ENCODE data around the gene ZNF728. TPM values are rescaled to one million over a fixed set of nuclear protein-coding genes. Genes with fewer than 3 reads are reported as not detected.
"Not testable (repeated sequence)": the region's sequence is repeated elsewhere in the genome, so short reads cannot be mapped to it uniquely, and the experiment has no call there.

ZNF728 gene
- under 0.01 TPM for total RNA-seq

GRCh38 chr19:23002690-23003422, at the start of gene ZNF728:
TSS of gene ZNF728 (minus strand) at chr19:23003176. CDS start at chr19:23003030, 146 bp downstream.
- peak in 1 of 3 donors; percentile 16 for DNase-seq (ENCODE audit: low read depth in 2 of 3, low spot score in 2 of 3)

- DNase-seq (ENCODE audit: low read depth in 2 of 3, low spot score in 2 of 3), result no peak
Measured at GRCh38 chr19:23052349-23052748, 49.4 kb upstream of the ZNF728 start.

- no peak for DNase-seq (ENCODE audit: low read depth in 2 of 3, low spot score in 2 of 3)
Measured at GRCh38 chr19:23049256-23049655, 46.3 kb upstream of the ZNF728 start.

GRCh38 chr19:23046743-23047142, 43.8 kb upstream of the ZNF728 start:
- no peak for DNase-seq (ENCODE audit: low read depth in 2 of 3, low spot score in 2 of 3)

- DNase-seq (ENCODE audit: low read depth in 2 of 3, low spot score in 2 of 3), result no peak
Measured at GRCh38 chr19:23033721-23034120, 30.7 kb upstream of the ZNF728 start.

GRCh38 chr19:23015660-23016059, 12.7 kb upstream of the ZNF728 start:
- no peak for DNase-seq (ENCODE audit: low read depth in 2 of 3, low spot score in 2 of 3)

GRCh38 chr19:22994957-22995356, 8.0 kb downstream of the ZNF728 start:
- DNase-seq (ENCODE audit: low read depth in 2 of 3, low spot score in 2 of 3), result not testable (repeated sequence)

GRCh38 chr19:22976248-22976647, 26.7 kb downstream of the ZNF728 start:
- DNase-seq (ENCODE audit: low read depth in 2 of 3, low spot score in 2 of 3), result no peak

- not testable (repeated sequence) for DNase-seq (ENCODE audit: low read depth in 2 of 3, low spot score in 2 of 3)
Measured at GRCh38 chr19:22975546-22976136, 27.3 kb downstream of the ZNF728 start.

- peak in 2 of 3 donors; percentile 29 to 45 for DNase-seq (ENCODE audit: low read depth in 2 of 3, low spot score in 2 of 3)
Measured at GRCh38 chr19:22945560-22945959, 57.4 kb downstream of the ZNF728 start.

- DNase-seq (ENCODE audit: low read depth in 2 of 3, low spot score in 2 of 3), result no peak
Measured at GRCh38 chr19:22935151-22935550, 67.8 kb downstream of the ZNF728 start.

GRCh38 chr19:22927576-22927975, 75.4 kb downstream of the ZNF728 start:
- DNase-seq (ENCODE audit: low read depth in 2 of 3, low spot score in 2 of 3), result not testable (repeated sequence)

- not testable (repeated sequence) for DNase-seq (ENCODE audit: low read depth in 2 of 3, low spot score in 2 of 3)
Measured at GRCh38 chr19:22925181-22925580, 77.8 kb downstream of the ZNF728 start.

Small RNAs within 50 kb of the gene (small RNA-seq; reads per million reads assigned to genes)
- not detected for gene AC022145.2

Other genes with a start within 250 kb of the ZNF728 start
- gene ZNF99, start 219.0 kb downstream of the ZNF728 start, total RNA-seq, result 0.27 TPM
- not detected for gene ZNF723, start 170.9 kb downstream of the ZNF728 start, total RNA-seq
- gene ZNF730, start 113.8 kb upstream of the ZNF728 start, total RNA-seq, result 1.3 TPM
- 6.7 TPM for gene ZNF724, start 247.2 kb upstream of the ZNF728 start, total RNA-seq

Data from hematopoietic multipotent progenitor cell (in vitro differentiated cells).